Mesodermal cell (in vitro differentiated cells): Measurements from ENCODE around the gene IGF2.

ENCODE experiments used
- H3K27ac ChIP-seq: 2 replicates; pipeline ENCODE4 v1.7.0; 2013; ENCODE audit warnings: mild to moderate bottlenecking, low read depth, low read length, moderate library complexity; ENCODE audit not compliant: severe bottlenecking
- H3K36me3 ChIP-seq: 2 replicates; pipeline ENCODE4 v1.7.1; 2013; ENCODE audit warnings: mild to moderate bottlenecking, low read length, moderate library complexity; ENCODE audit not compliant: control insufficient read depth, insufficient read depth
- H3K4me1 ChIP-seq: one replicate; pipeline ENCODE4 v1.7.1; 2013; ENCODE audit warnings: mild to moderate bottlenecking, low read length; ENCODE audit not compliant: insufficient read depth, control insufficient read depth, poor library complexity, severe bottlenecking
- H3K4me3 ChIP-seq: 2 replicates; pipeline ENCODE4 v1.7.0; 2013; ENCODE audit warnings: low read length, control low read depth, mild to moderate bottlenecking; ENCODE audit not compliant: insufficient read depth, poor library complexity, severe bottlenecking; ENCODE audit errors: extremely low read depth
- H3K9me3 ChIP-seq: 2 replicates; pipeline ENCODE4 v1.7.1; 2013; ENCODE audit warnings: mild to moderate bottlenecking, low read length, moderate library complexity; ENCODE audit not compliant: control insufficient read depth
- WGBS, 2 experiments: methylation state at CpG; one replicate each; pipeline ENCODE4 v1.1.5; 2013; ENCODE audit warnings: missing lambda C conversion rate in 2 of 2; ENCODE audit not compliant: insufficient coverage in 2 of 2; 5-methylcytosine and 5-hydroxymethylcytosine counted together

Gene IGF2

DNA sequence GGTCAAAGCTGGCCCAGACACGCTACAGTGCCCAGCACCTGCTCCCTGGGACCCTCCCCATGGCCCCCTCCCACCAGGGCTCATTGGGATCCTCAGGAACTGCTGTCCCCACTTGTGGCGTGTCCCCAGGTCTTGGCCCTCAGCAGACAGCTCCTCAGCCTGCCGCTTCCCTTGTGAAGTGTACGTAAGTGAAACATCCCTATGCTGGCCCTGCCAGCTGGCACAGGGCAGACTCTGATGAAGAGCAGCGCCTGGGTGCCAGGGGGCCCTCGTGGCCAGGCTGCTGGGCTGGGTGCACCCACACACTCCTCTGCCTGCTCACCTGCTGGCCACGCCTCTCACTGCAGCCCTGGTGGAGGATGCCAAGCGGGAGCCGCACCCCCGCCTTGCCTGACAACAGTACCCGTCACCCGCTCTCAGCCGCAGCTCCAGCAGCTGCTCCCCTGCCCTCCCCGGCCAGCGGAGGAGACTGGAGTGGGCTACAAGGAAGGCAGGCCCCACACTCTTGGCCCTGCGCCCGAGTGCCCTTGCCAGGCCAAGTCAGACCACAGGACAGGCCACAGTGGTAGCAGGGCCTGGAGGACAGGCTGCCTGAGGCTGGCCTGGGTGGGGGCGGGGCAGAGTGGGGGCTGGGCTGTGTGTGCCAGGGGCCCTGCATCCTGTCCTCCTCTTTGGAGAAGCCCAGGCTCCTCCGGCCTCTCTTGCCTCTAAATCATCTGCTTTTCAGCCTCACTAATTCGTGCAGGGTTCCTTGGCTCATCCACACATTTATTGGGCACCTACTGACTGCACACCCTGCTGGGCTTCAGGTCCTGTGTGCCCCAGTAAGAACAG is 39.5 kb downstream of the IGF2 start:
- H3K27ac ChIP-seq, result no peak overlapping the region
- H3K36me3 ChIP-seq, result no peaks in the 10 kb centered on the region
- H3K9me3 ChIP-seq, result no peaks in the 10 kb centered on the region
- H3K4me3 ChIP-seq, result no peak overlapping the region
- 82 to 89% methylated on average over 18 to 20 of the region's 20 CpGs for WGBS, 2 experiments
- H3K4me1 ChIP-seq, result peaks cover 43% of the 10 kb centered on the region

DNA sequence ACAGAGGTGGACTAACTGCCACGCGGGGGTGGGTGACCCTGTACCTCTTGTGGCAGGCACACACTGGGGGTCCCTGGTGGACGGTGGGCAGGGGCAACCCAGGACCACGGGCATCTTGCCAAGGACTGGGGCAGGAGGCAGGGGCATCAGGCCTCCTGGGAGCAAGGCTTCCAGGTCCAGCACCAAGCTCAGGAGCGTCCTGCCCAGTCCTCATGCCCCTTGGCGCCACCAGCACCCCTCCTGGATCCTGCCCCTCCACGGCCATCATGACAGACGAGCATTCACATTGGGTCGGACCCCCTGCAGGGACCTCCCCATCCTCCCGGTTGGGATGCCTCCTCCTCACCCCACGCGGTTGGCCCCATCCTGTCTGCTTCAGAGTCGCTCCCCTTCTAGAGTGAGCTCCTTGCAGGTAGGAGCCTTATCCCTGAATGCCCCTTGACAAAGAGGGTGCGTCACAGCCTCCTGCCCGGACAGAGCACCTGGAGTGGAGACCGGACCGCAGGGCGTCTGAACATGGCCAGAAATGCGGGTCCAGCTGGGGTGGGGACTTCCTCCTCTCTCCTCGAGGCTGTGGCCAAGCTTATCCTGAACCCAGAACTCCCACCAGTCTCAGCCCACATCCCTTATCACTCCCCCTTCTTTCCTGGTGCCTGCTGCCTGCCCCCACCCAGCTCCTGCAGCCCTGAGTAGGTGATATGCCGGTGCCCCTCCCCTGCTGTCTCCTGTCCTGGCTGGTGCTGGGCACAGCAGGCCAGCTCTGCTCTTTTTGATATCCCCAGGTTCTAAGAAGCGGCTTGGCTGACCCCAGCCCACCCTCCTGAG is 40.3 kb downstream of the IGF2 start:
- Histone ChIP-seq H3K27ac (no peak overlapping the region), H3K4me3 (no peak overlapping the region), H3K4me1 (peaks cover 43% of the 10 kb centered on the region), H3K9me3 (no peaks in the 10 kb centered on the region), H3K36me3 (no peaks in the 10 kb centered on the region)
- WGBS, 2 experiments, result 92 to 93% methylated on average over 17 to 21 of the region's 22 CpGs

DNA sequence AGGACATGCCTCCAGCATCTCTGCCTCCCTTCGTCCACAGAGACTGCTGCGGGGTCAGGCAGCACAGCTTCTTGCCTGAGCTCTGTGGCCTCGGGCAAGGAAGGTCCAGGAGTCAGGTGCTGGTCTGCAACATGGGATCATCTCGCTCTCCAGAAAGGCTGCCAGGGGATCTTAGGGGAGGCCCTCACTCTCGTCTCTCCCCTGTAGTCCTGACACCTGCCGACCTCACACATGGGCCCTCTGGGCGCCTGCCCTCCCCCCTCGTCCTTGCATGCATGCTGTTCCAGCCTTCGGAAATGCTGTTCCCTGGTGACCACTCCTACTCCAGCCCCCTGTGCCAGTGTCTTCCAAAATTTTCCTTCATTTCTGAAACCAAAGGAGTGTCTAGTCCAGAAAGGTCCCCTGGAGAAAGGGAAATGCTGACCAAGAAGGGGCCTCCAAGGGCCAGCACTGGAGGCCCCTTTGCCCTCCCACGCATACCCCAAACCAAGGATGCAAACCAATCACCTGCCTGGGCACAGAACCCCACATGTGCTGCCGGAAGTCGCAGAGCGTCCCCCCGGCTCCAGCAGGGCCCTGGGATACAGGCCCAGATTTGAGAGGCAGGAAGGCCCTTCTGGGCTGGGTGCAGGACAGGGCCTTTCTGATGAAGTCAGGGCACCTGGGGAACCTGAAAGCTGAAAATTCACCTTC is 41.0 kb downstream of the IGF2 start:
- peaks cover 43% of the 10 kb centered on the region for H3K4me1 ChIP-seq
- H3K27ac ChIP-seq, result no peak overlapping the region
- H3K36me3 ChIP-seq, result no peaks in the 10 kb centered on the region
- no peaks in the 10 kb centered on the region for H3K9me3 ChIP-seq
- WGBS, 2 experiments, result 80 to 82% methylated on average over 12 to 13 of the region's 14 CpGs
- H3K4me3 ChIP-seq, result no peak overlapping the region

DNA sequence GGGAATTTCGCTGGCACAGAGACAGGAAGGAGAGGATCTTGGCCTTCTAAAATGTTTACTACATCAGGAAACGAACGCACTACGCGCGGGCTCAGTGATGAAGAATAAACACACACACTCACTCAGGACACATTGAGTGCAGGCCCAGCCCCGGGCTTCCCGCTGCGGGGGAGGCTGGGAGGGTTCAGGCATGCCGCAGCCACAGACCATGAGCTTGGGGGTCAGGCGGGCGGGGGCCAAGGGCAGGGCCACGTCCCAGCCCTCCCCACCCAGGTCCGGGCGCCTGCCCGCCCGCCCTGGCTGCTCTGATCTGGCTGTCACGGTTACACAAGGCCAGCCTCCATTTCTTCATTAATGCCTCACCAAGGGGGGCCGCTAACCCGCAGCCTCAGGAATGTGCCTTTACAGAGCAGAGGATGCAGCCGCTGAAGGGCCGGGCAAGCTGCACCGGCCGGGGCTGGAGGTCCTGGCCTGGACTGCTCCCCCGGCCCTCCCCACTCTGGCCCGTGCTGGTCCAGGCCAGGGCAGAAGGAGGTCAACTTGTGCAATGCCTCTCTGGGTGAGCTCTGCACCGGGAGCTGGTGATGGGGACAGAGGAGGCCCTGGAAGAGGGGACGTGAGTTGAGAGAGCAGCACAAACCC is 41.7 kb downstream of the IGF2 start:
- Histone ChIP-seq H3K27ac (peak overlapping the region; percentile 36), H3K9me3 (no peaks in the 10 kb centered on the region)
- 9 to 16% methylated on average over 12 to 17 of the region's 28 CpGs for WGBS, 2 experiments

DNA sequence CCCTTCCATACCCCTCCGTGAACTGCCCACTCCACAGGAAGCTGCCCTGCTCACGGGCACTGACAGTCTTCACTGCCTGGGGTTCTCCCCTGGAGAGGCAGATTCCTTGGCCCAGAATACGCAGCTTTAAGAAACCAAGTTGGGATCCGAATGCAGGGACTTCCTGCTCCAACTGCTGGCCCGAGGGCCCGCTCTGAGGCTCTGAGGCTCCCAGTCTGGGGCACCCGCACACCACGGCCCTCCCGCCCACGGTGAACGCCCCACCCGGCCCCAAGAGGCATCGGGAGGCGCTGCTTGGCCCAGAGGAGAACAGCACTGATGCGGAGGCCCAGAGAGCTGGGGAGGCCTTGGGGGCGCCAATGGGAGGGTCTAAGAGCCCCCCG is 42.3 kb downstream of the IGF2 start:
- Histone ChIP-seq H3K4me3 (no peak overlapping the region), H3K9me3 (no peaks in the 10 kb centered on the region), H3K4me1 (peaks cover 43% of the 10 kb centered on the region), H3K36me3 (no peaks in the 10 kb centered on the region), H3K27ac (peak overlapping the region; percentile 36)
- 76 to 82% methylated on average over 16 to 17 of the region's 17 CpGs for WGBS, 2 experiments

More for the DNA sequence above, 41.7 kb downstream of the IGF2 start:
- Histone ChIP-seq H3K4me3 (no peak overlapping the region), H3K4me1 (peaks cover 43% of the 10 kb centered on the region), H3K36me3 (no peaks in the 10 kb centered on the region)

DNA sequence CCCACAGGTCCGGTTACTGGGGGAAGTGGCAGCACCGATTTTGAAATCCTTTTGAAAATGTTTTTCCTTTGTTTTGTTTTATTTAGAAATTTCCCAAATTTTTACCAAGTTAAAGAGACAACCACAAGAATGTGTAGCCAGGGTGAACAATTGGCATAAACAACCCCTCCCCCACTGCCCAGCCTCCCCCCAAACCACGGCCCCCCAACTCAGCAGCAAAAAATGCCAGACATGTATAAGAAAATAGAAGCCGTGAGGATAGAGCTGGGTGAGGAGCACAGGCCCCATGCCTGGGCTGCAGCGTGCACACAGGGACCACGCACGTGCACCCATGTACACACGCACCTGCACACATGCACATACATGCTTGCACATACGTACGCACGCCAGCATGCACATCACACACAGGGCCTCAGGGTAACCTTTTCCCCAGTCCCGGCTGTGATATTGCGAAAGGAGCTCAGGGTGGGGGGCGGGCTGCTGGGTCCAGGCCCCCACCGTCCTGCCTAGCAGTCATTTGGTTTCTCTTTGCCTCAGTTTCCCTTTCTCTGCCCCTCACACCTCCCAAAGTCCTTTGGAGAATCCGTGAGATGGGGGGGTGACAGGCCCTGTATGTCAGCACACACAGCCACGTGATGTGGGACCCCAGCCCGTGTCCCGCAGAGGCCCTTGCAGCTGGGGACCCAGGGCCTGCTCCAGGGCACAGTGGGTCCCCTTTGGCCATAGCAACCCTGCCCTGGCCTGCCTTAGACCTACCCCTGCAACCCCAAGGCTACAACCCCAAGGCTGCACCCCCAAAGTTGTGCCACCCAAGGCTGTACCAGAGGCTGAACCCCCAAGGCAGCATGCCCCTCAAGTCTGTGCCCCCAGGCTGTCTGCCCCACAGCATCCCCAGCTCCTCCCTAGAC is 42.9 kb downstream of the IGF2 start:
- Histone ChIP-seq H3K36me3 (no peaks in the 10 kb centered on the region), H3K4me1 (peaks cover 43% of the 10 kb centered on the region), H3K9me3 (no peaks in the 10 kb centered on the region), H3K4me3 (no peak overlapping the region), H3K27ac (no peak overlapping the region)
- WGBS, 2 experiments, result 98 to 99% methylated on average over 11 to 15 of the region's 19 CpGs

DNA sequence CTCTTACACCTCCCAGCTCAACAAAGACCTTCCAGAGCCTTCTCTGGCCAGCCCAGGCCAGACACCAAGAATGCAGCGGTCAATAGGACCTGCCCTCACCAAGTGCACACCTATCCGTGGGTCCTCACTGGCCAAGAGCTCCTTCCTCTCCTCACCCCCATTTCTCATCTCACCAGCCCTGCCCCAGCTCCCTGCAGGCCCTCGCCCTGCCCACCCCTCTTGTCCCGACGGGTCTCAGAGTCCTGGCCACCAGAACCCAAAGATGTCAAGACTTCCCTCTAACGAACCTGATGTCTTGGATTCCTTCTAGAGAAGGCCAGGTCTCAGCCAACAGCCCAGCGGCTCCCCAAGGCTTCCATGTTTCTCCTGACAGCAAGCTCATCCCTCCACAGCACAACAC is 43.6 kb downstream of the IGF2 start:
- 96 to 97% methylated on average over 6 of the region's 7 CpGs for WGBS, 2 experiments
- H3K4me3 ChIP-seq, result no peak overlapping the region
- no peaks in the 10 kb centered on the region for H3K36me3 ChIP-seq
- H3K27ac ChIP-seq, result no peak overlapping the region
- peaks cover 39% of the 10 kb centered on the region for H3K4me1 ChIP-seq
- no peaks in the 10 kb centered on the region for H3K9me3 ChIP-seq

DNA sequence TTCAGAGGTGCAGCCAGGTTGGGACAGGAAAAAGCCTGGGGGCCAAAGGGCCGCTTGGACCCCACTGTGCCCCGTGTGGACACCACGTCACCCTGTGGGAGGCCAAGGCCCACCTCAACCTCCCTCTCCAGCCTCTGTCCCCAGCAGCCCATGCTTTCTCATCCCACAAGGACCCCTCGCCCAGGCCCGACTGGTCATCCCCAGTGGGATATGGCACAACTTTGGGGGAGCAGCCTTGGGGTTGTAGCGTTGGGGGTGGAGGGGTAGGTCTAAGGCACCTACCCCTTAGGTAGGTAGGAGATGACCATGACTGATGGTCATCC is 44.0 kb downstream of the IGF2 start:
- 95 to 100% methylated on average over 2 to 3 of the region's 6 CpGs for WGBS, 2 experiments
- H3K27ac ChIP-seq, result no peak overlapping the region
- H3K4me1 ChIP-seq, result peaks cover 37% of the 10 kb centered on the region
- H3K4me3 ChIP-seq, result no peak overlapping the region
- no peaks in the 10 kb centered on the region for H3K36me3 ChIP-seq
- H3K9me3 ChIP-seq, result no peaks in the 10 kb centered on the region

DNA sequence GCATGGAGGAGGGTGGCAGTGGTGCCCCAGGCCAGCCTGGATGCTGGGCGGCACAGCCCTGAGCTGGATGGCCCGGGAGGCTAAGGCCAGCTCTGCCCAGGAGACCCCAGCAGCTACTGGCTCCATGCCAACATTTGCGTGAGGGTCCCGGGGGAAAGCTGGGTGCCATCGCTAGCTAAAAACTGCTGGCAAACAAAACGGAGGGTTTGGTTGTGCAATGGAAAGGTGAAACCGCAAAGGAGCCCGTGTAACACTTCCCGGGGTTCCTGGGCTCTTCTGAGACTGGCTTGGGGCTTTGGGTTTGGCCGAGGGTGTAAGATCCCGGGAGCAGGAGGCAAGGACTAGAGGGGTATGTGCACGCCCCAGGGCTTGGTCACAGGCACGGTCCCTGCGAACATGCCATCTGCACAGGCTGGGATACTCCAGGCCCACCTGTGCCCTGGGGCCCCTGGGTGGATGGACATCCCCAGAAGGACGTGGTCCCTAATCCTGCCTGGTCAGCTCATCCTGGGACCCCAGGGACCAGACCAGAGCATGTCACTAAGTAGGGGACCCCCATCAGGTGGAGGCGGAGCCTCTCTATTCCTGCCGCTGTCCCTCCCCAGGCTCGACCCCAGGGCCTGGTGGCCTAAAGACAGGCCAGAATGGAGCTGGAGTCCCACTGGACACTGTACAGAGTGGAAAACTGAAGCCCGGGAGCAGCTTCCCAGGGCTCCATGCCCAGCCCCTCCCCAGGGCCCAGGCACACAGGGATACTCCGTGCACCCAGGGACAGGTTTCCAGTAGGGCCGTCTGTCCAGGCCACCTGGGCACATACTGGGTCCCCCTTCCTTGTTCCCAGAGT is 44.6 kb downstream of the IGF2 start:
- no peak overlapping the region for H3K27ac ChIP-seq
- H3K9me3 ChIP-seq, result no peaks in the 10 kb centered on the region
- 96 to 97% methylated on average over 16 to 21 of the region's 21 CpGs for WGBS, 2 experiments
- H3K4me1 ChIP-seq, result peaks cover 32% of the 10 kb centered on the region
- no peak overlapping the region for H3K4me3 ChIP-seq
- H3K36me3 ChIP-seq, result no peaks in the 10 kb centered on the region
